GM23248 (cell line): Measurements from ENCODE around the gene BMAL1. TPM values are rescaled to one million over a fixed set of nuclear protein-coding genes. Genes with fewer than 3 reads are reported as not detected.
A peak's percentile ranks its signal among the peaks of the same experiment; 100 is the strongest.

ENCODE experiments used
- DNase-seq: peaks from one replicate; pipeline ENCODE4 v3.0.0-alpha.2; 2015
- H2AFZ ChIP-seq: fragments of 200-600 bp; sonication (generic); 2 replicates; pipeline ENCODE4 v1.6.1; 2016; ENCODE audit warnings: antibody characterized with exemption
- H3F3A ChIP-seq: fragments of 200-600 bp; sonication (generic); 2 replicates; pipeline ENCODE4 v1.6.1; 2016; ENCODE audit warnings: mild to moderate bottlenecking, antibody characterized with exemption, mixed run types; ENCODE audit not compliant: insufficient read depth
- H3K27ac ChIP-seq: fragments of 200-600 bp; sonication (generic); 2 replicates; pipeline ENCODE4 v1.5.1; 2016; ENCODE audit warnings: mild to moderate bottlenecking
- H3K27me3 ChIP-seq: fragments of 200-600 bp; sonication (generic); replicated peaks from 2 replicates; pipeline ENCODE4 v1.6.1; 2016; ENCODE audit warnings: mild to moderate bottlenecking; ENCODE audit not compliant: insufficient read depth
- H3K36me3 ChIP-seq: fragments of 200-600 bp; sonication (generic); 2 replicates; pipeline ENCODE4 v1.6.1; 2016; ENCODE audit warnings: low read depth, mild to moderate bottlenecking
- H3K4me1 ChIP-seq: fragments of 200-600 bp; sonication (generic); 2 replicates; pipeline ENCODE4 v1.6.1; 2016; ENCODE audit warnings: mild to moderate bottlenecking; ENCODE audit not compliant: insufficient read depth
- H3K4me2 ChIP-seq: fragments of 200-600 bp; sonication (generic); one replicate; pipeline ENCODE4 v1.6.1; 2016; ENCODE audit warnings: mild to moderate bottlenecking; ENCODE audit not compliant: unreplicated experiment
- H3K4me3 ChIP-seq: fragments of 200-600 bp; sonication (generic); 2 replicates; pipeline ENCODE4 v1.5.1; 2016; ENCODE audit warnings: mild to moderate bottlenecking
- H3K79me2 ChIP-seq: fragments of 200-600 bp; sonication (generic); 2 replicates; pipeline ENCODE4 v1.6.1; 2016; ENCODE audit warnings: mild to moderate bottlenecking; ENCODE audit not compliant: insufficient read depth
- H3K9ac ChIP-seq: fragments of 200-600 bp; sonication (generic); 2 replicates; pipeline ENCODE4 v1.6.1; 2016; ENCODE audit warnings: mild to moderate bottlenecking
- H3K9me2 ChIP-seq: fragments of 200-600 bp; sonication (generic); 2 replicates; pipeline ENCODE4 v1.6.1; 2016; ENCODE audit warnings: mixed run types, mild to moderate bottlenecking, moderate library complexity; ENCODE audit not compliant: insufficient read depth
- H3K9me3 ChIP-seq: fragments of 200-600 bp; sonication (generic); one replicate; pipeline ENCODE4 v1.6.1; 2017; ENCODE audit warnings: low read depth
- H4K20me1 ChIP-seq: fragments of 200-600 bp; sonication (generic); 2 replicates; pipeline ENCODE4 v1.6.0; 2016; ENCODE audit not compliant: insufficient read depth
- EZH2 ChIP-seq: fragments of 200-600 bp; sonication (generic); IDR thresholded peaks from 2 replicates; pipeline ENCODE4 v1.6.1; 2018; ENCODE audit warnings: antibody characterized with exemption, mild to moderate bottlenecking; ENCODE audit not compliant: insufficient read depth, poor library complexity, severe bottlenecking
- EZH2phosphoT487 ChIP-seq: fragments of 200-600 bp; sonication (generic); IDR thresholded peaks from 2 replicates; pipeline ENCODE4 v1.6.1; 2018; ENCODE audit warnings: antibody characterized with exemption, moderate library complexity, mild to moderate bottlenecking, low read depth; ENCODE audit not compliant: insufficient read depth
- WGBS, 2 experiments: methylation state at CpG; one replicate each; pipeline ENCODE4 v1.1.6; 2015 to 2017; ENCODE audit warnings: low lambda C conversion rate in 2 of 2, low coverage in 1 of 2; ENCODE audit errors: missing lambda C conversion rate in 2 of 2; 5-methylcytosine and 5-hydroxymethylcytosine counted together
- in situ Hi-C: fragments of 300-500 bp; cut with MboI; formaldehyde crosslinking; loops from 2 replicates; pipeline ENCODE4 v1.15.0; 2020
- polyA plus RNA-seq: library from polyadenylated mRNA; unstranded; fragments of >200 nt; fragmentation: Nextera tagmentation; extraction: Ambion mirVana; gene quantifications from 2 replicates; pipeline ENCODE4 v1.2.1, GENCODE V29; 2016
- total RNA-seq: library from RNA; depleted of rRNA; stranded (reverse); fragments of >200 nt; shearing (Covaris generic); gene quantifications from 2 replicates; pipeline ENCODE4 v1.2.3, GENCODE V29; 2014

The BMAL1 gene
- total and polyA plus RNA-seq, 2 experiments from 2014 or later = 31.9 to 41.7 TPM

DNA sequence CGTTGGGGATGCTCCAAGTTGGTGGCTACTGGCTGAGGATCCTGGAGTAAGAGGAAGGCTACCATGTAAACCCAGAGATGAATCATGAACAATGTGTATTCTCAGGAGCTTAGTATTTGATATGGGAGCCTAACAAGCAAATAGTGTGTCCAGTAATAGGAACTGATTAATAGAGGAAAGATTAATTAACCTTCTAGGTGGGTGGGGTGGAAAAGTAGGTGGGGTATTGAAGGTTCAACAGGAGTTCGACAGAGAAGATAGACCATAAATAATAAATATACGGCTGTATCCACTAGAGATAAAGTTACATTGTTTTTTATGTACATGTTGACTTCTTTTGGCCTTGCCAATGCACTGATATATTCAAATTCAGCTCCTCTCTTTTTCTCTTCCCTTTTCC is 43.1 kb downstream of the BMAL1 start:
- 78 to 84% methylated on average over 3 of the region's 3 CpGs for WGBS, 2 experiments
- in situ Hi-C loops = no loop called here
- Histone ChIP-seq H3K9me3 (no peaks in the 10 kb centered on the region), H3K27ac (no peak overlapping the region), H3K9me2 (no peaks in the 10 kb centered on the region), H4K20me1 (no peaks in the 10 kb centered on the region), H3K4me1 (peaks cover 41% of the 10 kb centered on the region), H3F3A (peaks cover 21% of the 10 kb centered on the region), H3K36me3 (no peaks in the 10 kb centered on the region), H3K9ac (no peak overlapping the region), H3K27me3 (no peaks in the 10 kb centered on the region), H2AFZ (no peak overlapping the region), H3K79me2 (peaks cover 96% of the 10 kb centered on the region), H3K4me2 (no peak overlapping the region), H3K4me3 (no peak overlapping the region)
- peak; percentile 27 for DNase-seq
- no peak for TF ChIP-seq EZH2phosphoT487
- TF ChIP-seq EZH2 = no peak

DNA sequence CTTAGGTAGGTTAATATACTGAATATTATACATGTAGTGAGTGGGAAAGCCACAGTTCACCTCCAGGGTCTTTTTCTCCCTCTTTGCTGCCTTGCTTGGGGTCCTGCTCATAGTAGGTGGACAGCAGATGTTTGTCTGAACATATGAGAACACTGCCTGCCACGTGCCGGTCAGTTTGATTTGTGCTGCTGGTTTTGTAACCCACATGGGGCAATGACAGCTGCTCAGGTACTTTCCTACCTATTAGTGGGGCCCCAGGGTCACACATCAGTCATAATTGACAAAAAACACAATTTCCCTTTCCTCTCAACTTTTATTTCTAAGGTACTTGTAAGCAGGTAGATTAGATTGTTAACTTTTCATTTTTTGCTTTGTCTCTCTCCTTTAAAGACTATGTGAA is 43.8 kb downstream of the BMAL1 start:
- H4K20me1 ChIP-seq = no peaks in the 10 kb centered on the region
- peaks cover 34% of the 10 kb centered on the region for H3K4me1 ChIP-seq
- 59 to 73% methylated on average over 2 of the region's 2 CpGs for WGBS, 2 experiments

DNA sequence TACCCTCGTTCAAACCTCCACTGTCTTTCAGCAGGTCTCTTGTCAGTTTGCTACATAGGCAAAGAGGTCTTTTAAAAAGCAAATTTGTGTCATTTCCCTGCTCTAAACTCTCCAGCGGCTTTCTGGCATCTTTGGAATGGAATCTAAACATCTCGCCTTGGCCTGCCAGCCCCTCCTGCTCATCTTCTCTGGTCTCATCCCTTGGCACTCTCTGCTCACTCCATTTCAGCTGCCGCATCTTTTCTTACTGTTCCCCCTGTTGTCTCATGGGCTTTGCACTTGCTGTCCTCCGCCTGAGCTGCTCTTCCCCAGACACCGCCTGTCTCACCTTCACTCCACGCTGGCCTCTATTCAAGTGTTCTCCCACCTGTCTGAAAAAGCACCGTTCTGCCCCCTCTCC is 46.6 kb downstream of the BMAL1 start:
- no peaks in the 10 kb centered on the region for H3K9me3 ChIP-seq
- no peak overlapping the region for H3K9ac ChIP-seq
- no peak overlapping the region for H3K4me2 ChIP-seq
- WGBS, 2 experiments = 65 to 70% methylated on average over 8 of the region's 8 CpGs
- TF ChIP-seq EZH2 (no peak), EZH2phosphoT487 (no peak)
- peaks cover 3% of the 10 kb centered on the region for H3F3A ChIP-seq
- no peaks in the 10 kb centered on the region for H3K9me2 ChIP-seq
- no peaks in the 10 kb centered on the region for H3K27me3 ChIP-seq
- no peak overlapping the region for H3K27ac ChIP-seq
- H2AFZ ChIP-seq = no peak overlapping the region
- in situ Hi-C loops = no loop called here
- peak; percentile 28 for DNase-seq
- peaks cover 95% of the 10 kb centered on the region for H3K79me2 ChIP-seq
- H3K4me3 ChIP-seq = no peak overlapping the region
- peaks cover 9% of the 10 kb centered on the region for H3K4me1 ChIP-seq
- H3K36me3 ChIP-seq = no peaks in the 10 kb centered on the region
- H4K20me1 ChIP-seq = no peaks in the 10 kb centered on the region

More for the DNA sequence above, 43.8 kb downstream of the BMAL1 start:
- Histone ChIP-seq H3K9ac (no peak overlapping the region), H2AFZ (no peak overlapping the region), H3K4me3 (no peak overlapping the region), H3K27ac (no peak overlapping the region), H3K4me2 (no peak overlapping the region), H3K9me3 (no peaks in the 10 kb centered on the region), H3K27me3 (no peaks in the 10 kb centered on the region), H3F3A (peaks cover 15% of the 10 kb centered on the region; the same call in 1 of the 2 replicates), H3K9me2 (no peaks in the 10 kb centered on the region), H3K36me3 (no peaks in the 10 kb centered on the region), H3K79me2 (peaks cover 95% of the 10 kb centered on the region)
- in situ Hi-C loops = no loop called here
- DNase-seq = no peak
- TF ChIP-seq EZH2phosphoT487 = no peak
- TF ChIP-seq EZH2 = no peak

DNA sequence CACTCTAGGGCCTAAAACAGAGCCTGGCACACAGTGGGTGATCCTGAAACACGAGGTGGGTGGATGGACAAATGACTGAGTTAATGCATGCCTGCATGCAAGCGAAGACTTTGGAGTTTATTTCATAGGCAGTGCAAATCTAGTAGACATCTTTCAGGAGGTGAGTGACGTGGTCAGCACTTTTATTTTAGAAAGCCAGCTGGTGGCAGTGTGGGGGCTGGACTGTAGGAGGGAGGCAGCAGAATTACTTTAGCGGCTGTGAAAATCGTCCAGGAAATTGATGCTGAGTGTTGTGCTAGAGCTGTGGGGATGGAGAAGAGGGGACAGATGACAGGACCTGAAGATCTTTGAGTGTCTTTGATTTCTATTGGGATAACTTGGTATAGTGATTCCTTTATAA is 47.1 kb downstream of the BMAL1 start:
- Histone ChIP-seq H3K27ac (no peak overlapping the region), H3K36me3 (no peaks in the 10 kb centered on the region), H2AFZ (no peak overlapping the region), H3K4me2 (no peak overlapping the region), H3K9me2 (no peaks in the 10 kb centered on the region), H3F3A (peaks cover 3% of the 10 kb centered on the region), H3K27me3 (no peaks in the 10 kb centered on the region), H3K9me3 (no peaks in the 10 kb centered on the region), H3K79me2 (peaks cover 95% of the 10 kb centered on the region), H4K20me1 (no peaks in the 10 kb centered on the region), H3K4me3 (no peak overlapping the region), H3K9ac (no peak overlapping the region), H3K4me1 (peaks cover 10% of the 10 kb centered on the region)
- TF ChIP-seq EZH2 = no peak
- in situ Hi-C loops = no loop called here
- no peak for DNase-seq
- WGBS, 2 experiments = 67 to 72% methylated on average over 5 of the region's 5 CpGs

DNA sequence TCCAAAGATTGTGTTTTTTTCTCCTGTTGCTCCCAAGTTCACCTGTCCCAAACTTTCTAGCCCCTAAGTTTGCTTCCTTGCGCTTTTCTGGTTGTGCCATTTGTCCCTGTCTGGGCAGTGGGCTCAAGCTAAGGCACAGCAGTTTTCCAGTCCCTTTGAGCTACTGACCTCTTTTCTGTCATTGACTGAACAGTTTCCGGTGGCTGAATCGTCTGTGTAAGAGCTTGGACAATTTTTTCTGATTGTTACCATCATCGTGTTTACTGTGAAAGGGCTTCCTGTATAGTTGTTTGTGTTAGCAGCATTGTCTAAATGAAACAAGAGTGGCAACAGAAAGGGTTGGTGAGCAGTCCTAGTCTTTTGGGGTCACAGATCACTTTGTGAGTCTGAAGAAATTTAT is 49.8 kb downstream of the BMAL1 start:
- Histone ChIP-seq H3K79me2 (peaks cover 95% of the 10 kb centered on the region), H3K36me3 (no peaks in the 10 kb centered on the region), H3K9me3 (no peaks in the 10 kb centered on the region), H3K4me3 (no peak overlapping the region), H3K9ac (no peak overlapping the region), H3K4me2 (no peak overlapping the region), H3K27me3 (no peaks in the 10 kb centered on the region), H3K27ac (no peak overlapping the region), H2AFZ (no peak overlapping the region), H3K4me1 (peaks cover 21% of the 10 kb centered on the region), H3K9me2 (no peaks in the 10 kb centered on the region), H3F3A (peaks cover 4% of the 10 kb centered on the region), H4K20me1 (no peaks in the 10 kb centered on the region)
- in situ Hi-C loops = no loop called here
- 84 to 90% methylated on average over 4 of the region's 4 CpGs for whole genome bisulfite sequencing, 2 experiments
- DNase-seq = no peak
- TF ChIP-seq EZH2phosphoT487 (no peak), EZH2 (no peak)
